ENCODE data around the gene YAP1.

YAP1 gene

DNA sequence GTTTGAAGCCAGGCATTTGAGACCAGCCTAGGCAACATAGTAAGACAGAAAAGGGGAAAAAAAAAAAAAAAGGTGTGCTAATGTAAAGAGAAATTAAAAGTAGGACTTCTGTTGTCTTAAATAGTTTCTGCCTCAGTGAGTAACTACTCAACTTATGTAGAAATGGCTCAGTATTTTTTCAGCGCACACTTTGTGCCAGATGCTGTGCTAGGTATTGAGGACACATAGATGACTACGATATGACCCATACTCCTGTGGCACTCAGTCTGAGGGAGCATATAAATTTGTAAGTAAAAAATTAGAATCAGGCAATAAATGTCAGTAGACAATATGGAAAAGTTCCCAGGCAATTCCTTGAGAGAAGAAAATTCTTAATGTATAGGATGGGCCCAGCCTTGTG lies 93.9 kb downstream of the YAP1 start:
- TF ChIP-seq, protein P1, sequence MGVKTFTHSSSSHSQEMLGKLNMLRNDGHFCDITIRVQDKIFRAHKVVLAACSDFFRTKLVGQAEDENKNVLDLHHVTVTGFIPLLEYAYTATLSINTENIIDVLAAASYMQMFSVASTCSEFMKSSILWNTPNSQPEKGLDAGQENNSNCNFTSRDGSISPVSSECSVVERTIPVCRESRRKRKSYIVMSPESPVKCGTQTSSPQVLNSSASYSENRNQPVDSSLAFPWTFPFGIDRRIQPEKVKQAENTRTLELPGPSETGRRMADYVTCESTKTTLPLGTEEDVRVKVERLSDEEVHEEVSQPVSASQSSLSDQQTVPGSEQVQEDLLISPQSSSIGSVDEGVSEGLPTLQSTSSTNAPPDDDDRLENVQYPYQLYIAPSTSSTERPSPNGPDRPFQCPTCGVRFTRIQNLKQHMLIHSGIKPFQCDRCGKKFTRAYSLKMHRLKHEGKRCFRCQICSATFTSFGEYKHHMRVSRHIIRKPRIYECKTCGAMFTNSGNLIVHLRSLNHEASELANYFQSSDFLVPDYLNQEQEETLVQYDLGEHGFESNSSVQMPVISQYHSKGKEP (tag by site-specific recombination; IDR thresholded peaks at IDR 0.05) = no peak
- TF ChIP-seq MYNN (tag by site-specific recombination; IDR thresholded peaks at IDR 0.05; ENCODE audit: borderline replicate concordance) (no peak), ZNF19 (tag by site-specific recombination; IDR thresholded peaks at IDR 0.05; ENCODE audit: low read depth) (no peak), ZNF704 (tag by site-specific recombination; IDR thresholded peaks at IDR 0.05) (no peak), GLIS2 (tag by site-specific recombination; IDR thresholded peaks at IDR 0.05) (no peak), EGR2 (tag by site-specific recombination; IDR thresholded peaks at IDR 0.05; ENCODE audit: low read depth) (no peak), ZNF544 (tag by site-specific recombination; IDR thresholded peaks at IDR 0.05) (no peak), BCL11A (tag by site-specific recombination; IDR thresholded peaks at IDR 0.05; ENCODE audit: low read depth) (no peak), SP3 (tag by site-specific recombination; IDR thresholded peaks at IDR 0.05) (no peak), ZNF501 (tag by site-specific recombination; IDR thresholded peaks at IDR 0.05) (no peak), SCRT2 (tag by site-specific recombination; IDR thresholded peaks at IDR 0.05) (no peak), ZNF174 (tag by site-specific recombination; IDR thresholded peaks at IDR 0.05) (no peak), ZNF664 (tag by site-specific recombination; IDR thresholded peaks at IDR 0.05) (no peak), TRIM28 (IDR thresholded peaks at IDR 0.05; ENCODE audit: borderline replicate concordance, low read length) (no peak), ZNF677 (tag by site-specific recombination; IDR thresholded peaks at IDR 0.05) (no peak)
- TF ChIP-seq, protein P2, sequence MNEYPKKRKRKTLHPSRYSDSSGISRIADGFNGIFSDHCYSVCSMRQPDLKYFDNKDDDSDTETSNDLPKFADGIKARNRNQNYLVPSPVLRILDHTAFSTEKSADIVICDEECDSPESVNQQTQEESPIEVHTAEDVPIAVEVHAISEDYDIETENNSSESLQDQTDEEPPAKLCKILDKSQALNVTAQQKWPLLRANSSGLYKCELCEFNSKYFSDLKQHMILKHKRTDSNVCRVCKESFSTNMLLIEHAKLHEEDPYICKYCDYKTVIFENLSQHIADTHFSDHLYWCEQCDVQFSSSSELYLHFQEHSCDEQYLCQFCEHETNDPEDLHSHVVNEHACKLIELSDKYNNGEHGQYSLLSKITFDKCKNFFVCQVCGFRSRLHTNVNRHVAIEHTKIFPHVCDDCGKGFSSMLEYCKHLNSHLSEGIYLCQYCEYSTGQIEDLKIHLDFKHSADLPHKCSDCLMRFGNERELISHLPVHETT (tag by site-specific recombination; IDR thresholded peaks at IDR 0.05) = no peak
- TF ChIP-seq, protein P3, sequence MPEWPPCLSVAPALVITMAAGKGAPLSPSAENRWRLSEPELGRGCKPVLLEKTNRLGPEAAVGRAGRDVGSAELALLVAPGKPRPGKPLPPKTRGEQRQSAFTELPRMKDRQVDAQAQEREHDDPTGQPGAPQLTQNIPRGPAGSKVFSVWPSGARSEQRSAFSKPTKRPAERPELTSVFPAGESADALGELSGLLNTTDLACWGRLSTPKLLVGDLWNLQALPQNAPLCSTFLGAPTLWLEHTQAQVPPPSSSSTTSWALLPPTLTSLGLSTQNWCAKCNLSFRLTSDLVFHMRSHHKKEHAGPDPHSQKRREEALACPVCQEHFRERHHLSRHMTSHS (tag by site-specific recombination; IDR thresholded peaks at IDR 0.05) = no peak
- TF ChIP-seq, protein P4, sequence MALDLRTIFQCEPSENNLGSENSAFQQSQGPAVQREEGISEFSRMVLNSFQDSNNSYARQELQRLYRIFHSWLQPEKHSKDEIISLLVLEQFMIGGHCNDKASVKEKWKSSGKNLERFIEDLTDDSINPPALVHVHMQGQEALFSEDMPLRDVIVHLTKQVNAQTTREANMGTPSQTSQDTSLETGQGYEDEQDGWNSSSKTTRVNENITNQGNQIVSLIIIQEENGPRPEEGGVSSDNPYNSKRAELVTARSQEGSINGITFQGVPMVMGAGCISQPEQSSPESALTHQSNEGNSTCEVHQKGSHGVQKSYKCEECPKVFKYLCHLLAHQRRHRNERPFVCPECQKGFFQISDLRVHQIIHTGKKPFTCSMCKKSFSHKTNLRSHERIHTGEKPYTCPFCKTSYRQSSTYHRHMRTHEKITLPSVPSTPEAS (tag by site-specific recombination; IDR thresholded peaks at IDR 0.05) = no peak
- Histone ChIP-seq H3K4me3 (ENCODE audit: low read depth, low read length) (no peak overlapping the region), H3K36me3 (ENCODE audit: control insufficient read depth in 2 of 2, insufficient read depth in 1 of 2, low read length in 2 of 2) (peaks cover 0 to 24% of the 10 kb centered on the region in 2 experiments; a peak in 1 of 3 replicates), H3K4me1 (ENCODE audit: control insufficient read depth, insufficient read depth, low read length) (no peaks in the 10 kb centered on the region), H3K27ac (ENCODE audit: extremely low read depth, low read depth, low read length) (no peak overlapping the region), H3K9me3 (ENCODE audit: control insufficient read depth, insufficient read depth, low read depth, low read length) (no peaks in the 10 kb centered on the region)
- ChIA-PET CTCF (no interaction called here), POLR2A (no interaction called here)

- Histone ChIP-seq H3K27ac (ENCODE audit: extremely low read depth, low read depth, low read length) (no peak overlapping the region), H3K9me3 (ENCODE audit: control insufficient read depth, insufficient read depth, low read depth, low read length) (no peaks in the 10 kb centered on the region), H3K4me3 (ENCODE audit: low read depth, low read length) (no peak overlapping the region), H3K4me1 (ENCODE audit: control insufficient read depth, insufficient read depth, low read length) (no peaks in the 10 kb centered on the region), H3K36me3 (ENCODE audit: control insufficient read depth in 2 of 2, insufficient read depth in 1 of 2, low read length in 2 of 2) (peaks cover 0 to 38% of the 10 kb centered on the region in 2 experiments; a peak in 1 of 3 replicates)
- ChIA-PET CTCF (no interaction called here), POLR2A (no interaction called here)
- TF ChIP-seq ZNF23 (tag by site-specific recombination; IDR thresholded peaks at IDR 0.05; ENCODE audit: borderline replicate concordance) = no peak
- TF ChIP-seq ZNF501 (tag by site-specific recombination; IDR thresholded peaks at IDR 0.05) = no peak
- TF ChIP-seq, protein P3 (tag by site-specific recombination; IDR thresholded peaks at IDR 0.05) = no peak
- TF ChIP-seq, protein P5, sequence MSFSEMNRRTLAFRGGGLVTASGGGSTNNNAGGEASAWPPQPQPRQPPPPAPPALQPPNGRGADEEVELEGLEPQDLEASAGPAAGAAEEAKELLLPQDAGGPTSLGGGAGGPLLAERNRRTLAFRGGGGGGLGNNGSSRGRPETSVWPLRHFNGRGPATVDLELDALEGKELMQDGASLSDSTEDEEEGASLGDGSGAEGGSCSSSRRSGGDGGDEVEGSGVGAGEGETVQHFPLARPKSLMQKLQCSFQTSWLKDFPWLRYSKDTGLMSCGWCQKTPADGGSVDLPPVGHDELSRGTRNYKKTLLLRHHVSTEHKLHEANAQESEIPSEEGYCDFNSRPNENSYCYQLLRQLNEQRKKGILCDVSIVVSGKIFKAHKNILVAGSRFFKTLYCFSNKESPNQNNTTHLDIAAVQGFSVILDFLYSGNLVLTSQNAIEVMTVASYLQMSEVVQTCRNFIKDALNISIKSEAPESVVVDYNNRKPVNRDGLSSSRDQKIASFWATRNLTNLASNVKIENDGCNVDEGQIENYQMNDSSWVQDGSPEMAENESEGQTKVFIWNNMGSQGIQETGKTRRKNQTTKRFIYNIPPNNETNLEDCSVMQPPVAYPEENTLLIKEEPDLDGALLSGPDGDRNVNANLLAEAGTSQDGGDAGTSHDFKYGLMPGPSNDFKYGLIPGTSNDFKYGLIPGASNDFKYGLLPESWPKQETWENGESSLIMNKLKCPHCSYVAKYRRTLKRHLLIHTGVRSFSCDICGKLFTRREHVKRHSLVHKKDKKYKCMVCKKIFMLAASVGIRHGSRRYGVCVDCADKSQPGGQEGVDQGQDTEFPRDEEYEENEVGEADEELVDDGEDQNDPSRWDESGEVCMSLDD (tag by site-specific recombination; IDR thresholded peaks at IDR 0.05) = no peak
- no peak for TF ChIP-seq ZNF707 (tag by site-specific recombination; IDR thresholded peaks at IDR 0.05)
- TF ChIP-seq ZNF549 (tag by site-specific recombination; IDR thresholded peaks at IDR 0.05) = no peak
- no peak for TF ChIP-seq ZBTB1 (tag by site-specific recombination; IDR thresholded peaks at IDR 0.05)
- no peak for TF ChIP-seq ZNF843 (tag by site-specific recombination; IDR thresholded peaks at IDR 0.05)
- no peak for TF ChIP-seq ZNF16 (tag by site-specific recombination; IDR thresholded peaks at IDR 0.05; ENCODE audit: low read depth)
- no peak for TF ChIP-seq ZNF24 (tag by site-specific recombination; IDR thresholded peaks at IDR 0.05)
Measured at GRCh38 chr11:102205805-102206204, 95.6 kb downstream of the YAP1 start.

Data from HEK293 (cell line).